ENCODE measurements around the gene PLXNC1.

PLXNC1 gene

DNA sequence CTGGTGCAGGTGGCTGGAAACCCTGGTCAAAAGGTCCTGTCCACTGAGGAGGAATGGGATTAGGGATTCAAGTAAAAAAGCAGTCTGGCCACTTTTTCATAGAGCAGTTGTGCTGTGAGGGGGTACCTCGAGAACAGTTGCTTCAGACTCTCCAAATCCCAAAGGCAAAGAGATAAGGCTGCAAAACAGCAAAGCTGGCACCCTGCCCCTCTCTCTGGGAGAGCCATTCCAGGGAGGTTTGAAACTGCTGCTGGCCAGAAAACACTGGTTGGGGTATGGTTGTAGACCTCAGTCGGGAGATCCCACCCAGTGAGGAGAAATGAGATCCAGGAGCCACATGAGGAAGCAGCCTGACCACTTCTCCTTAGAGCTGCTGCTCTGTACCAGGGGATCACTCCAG is 174.0 kb downstream of the PLXNC1 start:
- no peaks in the 10 kb centered on the region for H3K27me3 ChIP-seq (ENCODE audit: insufficient read depth, poor library complexity, severe bottlenecking)
- H3K27ac ChIP-seq (replicated peaks): no peak overlapping the region
- DNase-seq (ENCODE audit: low read depth in 1 of 2, low spot score in 1 of 2): no peak
- TF ChIP-seq POLR2AphosphoS5 (IDR thresholded peaks at IDR 0.05; ENCODE audit: low read depth) (no peak), SPI1 (IDR thresholded peaks at IDR 0.05; ENCODE audit: borderline replicate concordance, low read depth) (no peak), GABPA (IDR thresholded peaks at IDR 0.05; ENCODE audit: low read depth) (no peak)
- TF ChIP-seq, protein P1, sequence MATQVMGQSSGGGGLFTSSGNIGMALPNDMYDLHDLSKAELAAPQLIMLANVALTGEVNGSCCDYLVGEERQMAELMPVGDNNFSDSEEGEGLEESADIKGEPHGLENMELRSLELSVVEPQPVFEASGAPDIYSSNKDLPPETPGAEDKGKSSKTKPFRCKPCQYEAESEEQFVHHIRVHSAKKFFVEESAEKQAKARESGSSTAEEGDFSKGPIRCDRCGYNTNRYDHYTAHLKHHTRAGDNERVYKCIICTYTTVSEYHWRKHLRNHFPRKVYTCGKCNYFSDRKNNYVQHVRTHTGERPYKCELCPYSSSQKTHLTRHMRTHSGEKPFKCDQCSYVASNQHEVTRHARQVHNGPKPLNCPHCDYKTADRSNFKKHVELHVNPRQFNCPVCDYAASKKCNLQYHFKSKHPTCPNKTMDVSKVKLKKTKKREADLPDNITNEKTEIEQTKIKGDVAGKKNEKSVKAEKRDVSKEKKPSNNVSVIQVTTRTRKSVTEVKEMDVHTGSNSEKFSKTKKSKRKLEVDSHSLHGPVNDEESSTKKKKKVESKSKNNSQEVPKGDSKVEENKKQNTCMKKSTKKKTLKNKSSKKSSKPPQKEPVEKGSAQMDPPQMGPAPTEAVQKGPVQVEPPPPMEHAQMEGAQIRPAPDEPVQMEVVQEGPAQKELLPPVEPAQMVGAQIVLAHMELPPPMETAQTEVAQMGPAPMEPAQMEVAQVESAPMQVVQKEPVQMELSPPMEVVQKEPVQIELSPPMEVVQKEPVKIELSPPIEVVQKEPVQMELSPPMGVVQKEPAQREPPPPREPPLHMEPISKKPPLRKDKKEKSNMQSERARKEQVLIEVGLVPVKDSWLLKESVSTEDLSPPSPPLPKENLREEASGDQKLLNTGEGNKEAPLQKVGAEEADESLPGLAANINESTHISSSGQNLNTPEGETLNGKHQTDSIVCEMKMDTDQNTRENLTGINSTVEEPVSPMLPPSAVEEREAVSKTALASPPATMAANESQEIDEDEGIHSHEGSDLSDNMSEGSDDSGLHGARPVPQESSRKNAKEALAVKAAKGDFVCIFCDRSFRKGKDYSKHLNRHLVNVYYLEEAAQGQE (IDR thresholded peaks at IDR 0.05; ENCODE audit: insufficient replicate concordance, low read depth): no peak
- TF ChIP-seq, protein P2, sequence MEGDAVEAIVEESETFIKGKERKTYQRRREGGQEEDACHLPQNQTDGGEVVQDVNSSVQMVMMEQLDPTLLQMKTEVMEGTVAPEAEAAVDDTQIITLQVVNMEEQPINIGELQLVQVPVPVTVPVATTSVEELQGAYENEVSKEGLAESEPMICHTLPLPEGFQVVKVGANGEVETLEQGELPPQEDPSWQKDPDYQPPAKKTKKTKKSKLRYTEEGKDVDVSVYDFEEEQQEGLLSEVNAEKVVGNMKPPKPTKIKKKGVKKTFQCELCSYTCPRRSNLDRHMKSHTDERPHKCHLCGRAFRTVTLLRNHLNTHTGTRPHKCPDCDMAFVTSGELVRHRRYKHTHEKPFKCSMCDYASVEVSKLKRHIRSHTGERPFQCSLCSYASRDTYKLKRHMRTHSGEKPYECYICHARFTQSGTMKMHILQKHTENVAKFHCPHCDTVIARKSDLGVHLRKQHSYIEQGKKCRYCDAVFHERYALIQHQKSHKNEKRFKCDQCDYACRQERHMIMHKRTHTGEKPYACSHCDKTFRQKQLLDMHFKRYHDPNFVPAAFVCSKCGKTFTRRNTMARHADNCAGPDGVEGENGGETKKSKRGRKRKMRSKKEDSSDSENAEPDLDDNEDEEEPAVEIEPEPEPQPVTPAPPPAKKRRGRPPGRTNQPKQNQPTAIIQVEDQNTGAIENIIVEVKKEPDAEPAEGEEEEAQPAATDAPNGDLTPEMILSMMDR (IDR thresholded peaks at IDR 0.05; ENCODE audit: insufficient read depth, low read length): no peak
- H3K4me3 ChIP-seq (replicated peaks; ENCODE audit: insufficient read depth, low read length): no peak overlapping the region

DNA sequence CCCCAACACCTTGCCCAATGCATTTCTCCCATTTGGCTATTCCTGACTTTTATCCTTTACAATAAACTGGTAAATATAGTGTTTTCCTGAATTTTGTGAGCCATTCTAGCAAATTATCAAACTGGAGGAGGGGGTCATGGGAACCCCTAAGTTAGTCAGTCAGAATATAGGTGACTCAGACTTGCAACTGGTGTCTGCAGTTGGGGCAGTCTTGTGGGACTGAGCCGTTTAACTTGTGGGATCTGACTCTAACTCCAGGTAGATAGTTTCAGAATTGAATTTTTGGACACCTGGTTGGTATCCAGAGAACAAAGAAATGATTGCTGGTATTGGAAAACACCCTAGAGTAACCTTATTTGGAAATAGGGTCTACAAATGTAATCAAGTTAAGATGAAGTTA is 177.9 kb downstream of the PLXNC1 start:
- Histone ChIP-seq H3K27me3 (ENCODE audit: insufficient read depth, poor library complexity, severe bottlenecking) (no peaks in the 10 kb centered on the region), H3K4me3 (replicated peaks; ENCODE audit: insufficient read depth, low read length) (no peak overlapping the region), H3K27ac (replicated peaks) (no peak overlapping the region)
- no peak for DNase-seq (ENCODE audit: low read depth in 1 of 2, low spot score in 1 of 2)
- TF ChIP-seq, protein P1 (IDR thresholded peaks at IDR 0.05; ENCODE audit: insufficient replicate concordance, low read depth): no peak
- TF ChIP-seq POLR2AphosphoS5 (IDR thresholded peaks at IDR 0.05; ENCODE audit: low read depth): no peak
- no peak for TF ChIP-seq SPI1 (IDR thresholded peaks at IDR 0.05; ENCODE audit: borderline replicate concordance, low read depth)
- no peak for TF ChIP-seq GABPA (IDR thresholded peaks at IDR 0.05; ENCODE audit: low read depth)
- TF ChIP-seq, protein P2 (IDR thresholded peaks at IDR 0.05; ENCODE audit: insufficient read depth, low read length): no peak

DNA sequence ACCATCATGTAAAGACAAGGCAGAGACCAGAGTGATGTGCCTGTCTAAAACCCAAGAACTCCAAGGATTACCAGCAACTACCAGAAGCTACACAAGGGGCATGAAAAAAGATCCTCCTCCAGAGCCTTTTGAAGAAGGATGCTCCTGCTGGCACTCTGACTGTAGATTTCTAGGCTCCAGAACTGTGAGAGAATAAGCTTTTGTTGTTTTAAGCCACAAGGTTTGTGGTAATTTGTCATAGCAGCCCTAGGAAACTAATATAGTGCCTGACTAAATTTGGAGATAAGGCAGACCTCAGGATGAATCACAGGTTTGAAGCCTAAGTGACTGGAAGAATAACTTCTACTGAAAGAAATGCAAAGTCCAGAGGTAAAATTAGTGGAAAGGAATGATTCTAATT is 178.3 kb downstream of the PLXNC1 start:
- no peak for TF ChIP-seq GABPA (IDR thresholded peaks at IDR 0.05; ENCODE audit: low read depth)
- TF ChIP-seq, protein P2 (IDR thresholded peaks at IDR 0.05; ENCODE audit: insufficient read depth, low read length): no peak
- TF ChIP-seq SPI1 (IDR thresholded peaks at IDR 0.05; ENCODE audit: borderline replicate concordance, low read depth): no peak
- no peak for TF ChIP-seq POLR2AphosphoS5 (IDR thresholded peaks at IDR 0.05; ENCODE audit: low read depth)
- TF ChIP-seq, protein P1 (IDR thresholded peaks at IDR 0.05; ENCODE audit: insufficient replicate concordance, low read depth): no peak
- no peak for DNase-seq (ENCODE audit: low read depth in 1 of 2, low spot score in 1 of 2)
- no peak overlapping the region for H3K27ac ChIP-seq (replicated peaks)

More for the DNA sequence above, 178.3 kb downstream of the PLXNC1 start:
- Histone ChIP-seq H3K27me3 (ENCODE audit: insufficient read depth, poor library complexity, severe bottlenecking) (no peaks in the 10 kb centered on the region), H3K4me3 (replicated peaks; ENCODE audit: insufficient read depth, low read length) (no peak overlapping the region)

Data from HL-60 (cell line).